Endothelial cell of umbilical vein (primary cell): Measurements from ENCODE around the gene LRP10. TPM values are rescaled to one million over a fixed set of nuclear protein-coding genes. Genes with fewer than 3 reads are reported as not detected.

ENCODE experiments used
- BruUV-seq: library from RNA; stranded (reverse); fragments of 400-500 nt; replicated peaks from 2 replicates; lab custom pipeline; 2021; lab: Mats Ljungman, UMichigan
- CTCF ChIA-PET: fragments of 300-600, 350-600 bp; sonication (Branson Sonifier 250); formaldehyde crosslinking; loops from one replicate; lab custom pipeline; 2021; ENCODE audit warnings: antibody characterized with exemption, inconsistent platforms; lab: Charles Lee
- POLR2A ChIA-PET: fragments of 300-600, 350-600 bp; sonication (Branson Sonifier 250); formaldehyde crosslinking; loops from one replicate; lab custom pipeline; 2021; ENCODE audit warnings: antibody characterized with exemption, inconsistent platforms; lab: Charles Lee
- DNase-seq: peaks from one replicate; pipeline ENCODE4 v3.0.0-alpha.2; 2011; ENCODE audit warnings: low read depth, low spot score
- FAIRE-seq: peaks from 2 replicates; lab custom pipeline; 2011; peaks lifted over from hg19 to GRCh38; lab: Jason Lieb, UNC
- H2AFZ ChIP-seq: 2 replicates; pipeline ENCODE4 v1.6.0; 2012; ENCODE audit warnings: low read depth, low read length, control low read depth, inconsistent platforms
- H3K27ac ChIP-seq: 2 replicates; pipeline ENCODE4 v1.5.1; 2011; ENCODE audit warnings: low read depth, mild to moderate bottlenecking, control low read depth, low read length, moderate library complexity; ENCODE audit not compliant: insufficient read depth
- H3K27me3 ChIP-seq, 2 experiments: 2 replicates each; pipeline versions ENCODE4 v1.6.0 to v1.6.1; 2011; ENCODE audit warnings: low read length in 2 of 2, mixed read lengths in 1 of 2; ENCODE audit not compliant: control insufficient read depth in 2 of 2, insufficient read depth in 2 of 2
- H3K36me3 ChIP-seq, 2 experiments: 2 replicates in 1 of 2; 3 replicates in 1 of 2; pipeline ENCODE4 v1.5.1; 2011; ENCODE audit warnings: low read length in 2 of 2, mild to moderate bottlenecking in 1 of 2, moderate library complexity in 1 of 2; ENCODE audit not compliant: control insufficient read depth in 2 of 2, insufficient read depth in 2 of 2; ENCODE audit errors: extremely low read depth in 1 of 2
- H3K4me1 ChIP-seq: 3 replicates; pipeline ENCODE4 v1.5.1; 2011; ENCODE audit warnings: mild to moderate bottlenecking, low read length; ENCODE audit not compliant: control insufficient read depth, insufficient read depth; ENCODE audit errors: extremely low read depth
- H3K4me2 ChIP-seq: 2 replicates; pipeline ENCODE4 v1.6.1; 2011; ENCODE audit warnings: low read length, control low read depth, mixed read lengths; ENCODE audit not compliant: insufficient read depth
- H3K4me3 ChIP-seq, 3 experiments: fragments of 200-600 bp in 1 of 3; sonication (generic), shearing (Covaris generic) in 1 of 3; replicated peaks in 1 of 3; 2 replicates each; pipeline ENCODE4 v1.5.1; 2011 to 2016; ENCODE audit warnings: control low read depth in 3 of 3, low read length in 3 of 3, mild to moderate bottlenecking in 2 of 3, inconsistent platforms in 1 of 3, low read depth in 1 of 3, moderate library complexity in 1 of 3; ENCODE audit not compliant: insufficient read depth in 1 of 3
- H3K79me2 ChIP-seq: 2 replicates; pipeline ENCODE4 v1.6.0; 2012; ENCODE audit warnings: low read length, inconsistent platforms; ENCODE audit not compliant: control insufficient read depth, insufficient read depth
- H3K9ac ChIP-seq: replicated peaks from 2 replicates; pipeline ENCODE3; 2011; ENCODE audit warnings: low read length, control low read depth; ENCODE audit not compliant: insufficient read depth; ENCODE audit errors: extremely low read depth
- H3K9me1 ChIP-seq: replicated peaks from 3 replicates; pipeline ENCODE4 v1.6.0; 2011; ENCODE audit warnings: mild to moderate bottlenecking, low read length; ENCODE audit not compliant: control insufficient read depth, insufficient read depth; ENCODE audit errors: extremely low read depth
- H3K9me3 ChIP-seq: replicated peaks from 2 replicates; pipeline ENCODE4 v1.5.1; 2012; ENCODE audit warnings: low read length, inconsistent platforms; ENCODE audit not compliant: control insufficient read depth, insufficient read depth
- H4K20me1 ChIP-seq: replicated peaks from 2 replicates; pipeline ENCODE3; 2011; ENCODE audit warnings: mild to moderate bottlenecking, low read length; ENCODE audit not compliant: control insufficient read depth, insufficient read depth; ENCODE audit errors: extremely low read depth
- EZH2 ChIP-seq: IDR thresholded peaks from 2 replicates; pipeline ENCODE4 v1.6.1; 2012; ENCODE audit warnings: borderline replicate concordance, low read depth, mild to moderate bottlenecking, moderate library complexity, low read length, inconsistent platforms; ENCODE audit not compliant: severe bottlenecking
- FOS ChIP-seq: IDR thresholded peaks from 2 replicates; pipeline ENCODE4 v1.6.1; 2011; ENCODE audit warnings: mild to moderate bottlenecking, low read length, moderate library complexity, borderline replicate concordance; ENCODE audit not compliant: insufficient read depth
- GATA2 ChIP-seq: IDR thresholded peaks from 2 replicates; pipeline ENCODE4 v1.7.0; 2011; ENCODE audit warnings: low read depth, mild to moderate bottlenecking, moderate library complexity, mixed read lengths, low read length; ENCODE audit not compliant: insufficient read length, insufficient read depth
- JUN ChIP-seq: IDR thresholded peaks from 2 replicates; pipeline ENCODE4 v1.6.1; 2011; ENCODE audit warnings: borderline replicate concordance, low read depth; ENCODE audit not compliant: insufficient read length, insufficient read depth
- MYC ChIP-seq: IDR thresholded peaks from one replicate; pipeline ENCODE4 v1.6.1; 2011; ENCODE audit warnings: mild to moderate bottlenecking, low read depth, low read length
- POLR2A ChIP-seq: IDR thresholded peaks from 2 replicates; pipeline ENCODE4 v1.6.1; 2012; ENCODE audit warnings: low read depth, mild to moderate bottlenecking, control low read depth, low read length
- POLR2AphosphoS5 ChIP-seq: IDR thresholded peaks from 2 replicates; pipeline ENCODE4 v1.6.1; 2012; ENCODE audit warnings: low read depth, mild to moderate bottlenecking, control low read depth, low read length, moderate library complexity; ENCODE audit not compliant: insufficient read depth
- dilution Hi-C: fragments of 300-500 bp; cut with MboI; formaldehyde crosslinking; loops from one replicate; pipeline ENCODE4 v1.15.0; 2019; ENCODE audit warnings: low sequenced_read_pairs; ENCODE audit not compliant: extremely low pct_ligation_motif_present
- intact Hi-C: fragments of 100-400 bp; cut with micrococcal nuclease; formaldehyde crosslinking; loops from one replicate; pipeline ENCODE4 v1.10.0; 2022
- polyA plus RNA-seq, 4 experiments: library from polyadenylated mRNA; depleted of rRNA in 3 of 4; stranded (reverse) in 3 of 4; unstranded in 1 of 4; fragments of >200 nt; gene quantifications; 2 replicates each; pipeline versions ENCODE4 v1.2.1 to v1.2.3, GENCODE V29; 2011 to 2012; ENCODE audit warnings: missing spikeins in 1 of 4
- total RNA-seq: library from RNA; stranded (reverse); gene quantifications from 2 replicates; pipeline ENCODE4 v1.2.3, GENCODE V29; 2021
- TF ChIP-seq, protein P1 (sequence below), 2 donors: IDR thresholded peaks; 1 replicate in 1 of 2; 2 replicates in 1 of 2; pipeline ENCODE4 v1.5.1; 2011; ENCODE audit warnings: low read length in 2 of 2, mild to moderate bottlenecking in 2 of 2, moderate library complexity in 2 of 2, control low read depth in 1 of 2, inconsistent platforms in 1 of 2, low read depth in 1 of 2; ENCODE audit not compliant: insufficient read depth in 1 of 2; ENCODE audit errors: extremely low read depth in 1 of 2
- TF ChIP-seq, protein P2 (sequence below): IDR thresholded peaks from 2 replicates; pipeline ENCODE4 v1.6.1; 2011; ENCODE audit not compliant: insufficient read depth, insufficient read length

Gene LRP10
- total and polyA plus RNA-seq, 2 donors (not counting 3 experiments of a cell fraction or from before 2014, with no cell fraction given) = 123 to 157 TPM

DNA sequence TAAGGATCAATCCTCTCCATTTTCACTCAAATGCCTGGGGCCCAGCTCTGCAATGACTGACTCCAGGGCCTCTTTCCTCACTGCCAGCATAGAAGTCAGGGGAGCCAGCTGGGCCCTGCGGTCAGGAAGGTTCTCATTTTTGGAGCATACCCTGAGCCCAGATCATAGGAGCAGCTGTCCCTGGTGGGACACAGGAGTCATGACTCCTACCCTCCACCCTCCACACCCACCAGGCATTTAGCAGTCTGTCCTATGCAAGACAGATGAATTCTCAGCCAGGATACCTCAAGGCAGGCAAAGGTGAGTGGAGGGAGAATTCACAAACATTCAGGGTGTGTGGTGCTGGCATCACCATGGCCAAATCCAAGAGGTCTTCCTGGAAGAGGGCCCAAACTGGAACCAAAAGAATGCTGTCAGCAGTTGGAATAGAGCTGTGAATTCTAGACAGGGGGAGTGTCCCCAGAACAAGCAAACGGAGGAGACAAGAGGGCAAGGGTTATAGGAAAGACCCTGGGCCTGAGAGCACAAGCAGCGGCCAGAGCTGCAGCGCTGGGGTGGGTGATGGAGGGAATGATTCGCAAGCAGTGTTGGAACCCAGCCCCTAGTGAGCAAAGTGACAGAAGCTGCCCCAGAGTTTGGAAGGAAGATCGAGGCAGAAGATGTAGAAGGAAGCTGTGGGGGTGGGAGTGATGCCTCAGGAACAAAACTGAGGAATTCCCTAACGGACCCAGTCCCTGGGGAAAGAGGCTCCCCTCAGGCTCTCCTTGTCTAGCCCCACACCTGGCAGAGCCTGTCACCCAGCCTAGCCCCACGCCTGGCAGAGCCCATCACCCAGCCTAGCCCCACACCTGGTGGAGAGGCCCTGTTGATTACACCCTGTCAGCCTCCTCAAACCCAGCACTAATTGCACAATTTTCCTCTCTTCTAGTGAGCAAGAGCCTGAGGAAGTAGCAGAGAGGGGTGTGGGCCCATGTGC, 7.0 kb downstream of the LRP10 start:
- no peak overlapping the region for H3K27ac ChIP-seq
- peaks cover 4% of the 10 kb centered on the region for H3K79me2 ChIP-seq
- no peak overlapping the region for H3K4me3 ChIP-seq
- H3K4me1 ChIP-seq = no peaks in the 10 kb centered on the region
- BruUV-seq = no TSS peak
- no peak overlapping the region for H3K9ac ChIP-seq
- H3K9me1 ChIP-seq = no peaks in the 10 kb centered on the region
- no peaks in the 10 kb centered on the region for H3K27me3 ChIP-seq
- ChIA-PET POLR2A (no interaction called here), CTCF (interaction anchor here (1.2 kb wide), 1 partner anchor 18 kb away, joined by 4 read pairs; no protein-coding TSS in a partner anchor)
- H4K20me1 ChIP-seq = no peaks in the 10 kb centered on the region
- intact Hi-C loops = no loop called here
- no peak for DNase-seq
- no peak for FAIRE-seq
- no peaks in the 10 kb centered on the region for H3K9me3 ChIP-seq
- H3K4me2 ChIP-seq = no peak overlapping the region
- dilution Hi-C loops = no loop called here
- H2AFZ ChIP-seq = no peak overlapping the region
- TF ChIP-seq POLR2A (peak; percentile 28), EZH2 (no peak)
- H3K36me3 ChIP-seq = peaks cover 13 to 45% of the 10 kb centered on the region in 2 experiments

DNA sequence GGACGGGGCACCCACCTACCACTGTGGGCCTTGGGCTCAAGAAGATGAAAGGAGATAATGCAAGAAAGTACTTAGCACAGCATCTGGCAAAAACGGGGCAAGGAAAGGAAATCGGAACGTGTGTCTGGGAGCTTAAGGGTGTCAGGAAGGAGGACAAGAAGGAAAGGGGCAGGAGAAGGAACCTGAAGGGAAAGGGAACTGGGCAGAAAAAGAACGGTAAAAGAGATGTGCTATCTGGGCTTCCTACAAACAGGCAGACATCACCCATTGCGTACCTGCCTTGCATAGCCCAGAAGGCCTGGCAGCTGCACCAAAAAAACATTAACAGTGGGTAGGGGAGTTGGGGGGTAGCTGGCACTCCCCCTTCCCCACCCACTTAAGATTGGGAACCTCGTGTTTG, 10.5 kb downstream of the LRP10 start:
- Histone ChIP-seq H3K4me1 (no peaks in the 10 kb centered on the region), H2AFZ (no peak overlapping the region), H4K20me1 (no peaks in the 10 kb centered on the region), H3K27me3 (no peaks in the 10 kb centered on the region), H3K9me3 (no peaks in the 10 kb centered on the region), H3K9me1 (no peaks in the 10 kb centered on the region), H3K4me3 (no peak overlapping the region), H3K4me2 (no peak overlapping the region), H3K36me3 (peaks cover 0 to 15% of the 10 kb centered on the region in 2 experiments), H3K27ac (no peak overlapping the region), H3K79me2 (no peaks in the 10 kb centered on the region), H3K9ac (no peak overlapping the region)
- no peak for DNase-seq
- TF ChIP-seq POLR2AphosphoS5 (no peak), MYC (no peak), POLR2A (no peak), EZH2 (no peak), JUN (no peak), GATA2 (no peak), FOS (no peak)
- TF ChIP-seq, protein P1, sequence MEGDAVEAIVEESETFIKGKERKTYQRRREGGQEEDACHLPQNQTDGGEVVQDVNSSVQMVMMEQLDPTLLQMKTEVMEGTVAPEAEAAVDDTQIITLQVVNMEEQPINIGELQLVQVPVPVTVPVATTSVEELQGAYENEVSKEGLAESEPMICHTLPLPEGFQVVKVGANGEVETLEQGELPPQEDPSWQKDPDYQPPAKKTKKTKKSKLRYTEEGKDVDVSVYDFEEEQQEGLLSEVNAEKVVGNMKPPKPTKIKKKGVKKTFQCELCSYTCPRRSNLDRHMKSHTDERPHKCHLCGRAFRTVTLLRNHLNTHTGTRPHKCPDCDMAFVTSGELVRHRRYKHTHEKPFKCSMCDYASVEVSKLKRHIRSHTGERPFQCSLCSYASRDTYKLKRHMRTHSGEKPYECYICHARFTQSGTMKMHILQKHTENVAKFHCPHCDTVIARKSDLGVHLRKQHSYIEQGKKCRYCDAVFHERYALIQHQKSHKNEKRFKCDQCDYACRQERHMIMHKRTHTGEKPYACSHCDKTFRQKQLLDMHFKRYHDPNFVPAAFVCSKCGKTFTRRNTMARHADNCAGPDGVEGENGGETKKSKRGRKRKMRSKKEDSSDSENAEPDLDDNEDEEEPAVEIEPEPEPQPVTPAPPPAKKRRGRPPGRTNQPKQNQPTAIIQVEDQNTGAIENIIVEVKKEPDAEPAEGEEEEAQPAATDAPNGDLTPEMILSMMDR (IDR thresholded peaks at IDR 0.05; ENCODE audit: extremely low read depth in 1 of 2, insufficient read depth in 1 of 2, low read depth in 1 of 2, low read length in 2 of 2) = no peak
- TF ChIP-seq, protein P2, sequence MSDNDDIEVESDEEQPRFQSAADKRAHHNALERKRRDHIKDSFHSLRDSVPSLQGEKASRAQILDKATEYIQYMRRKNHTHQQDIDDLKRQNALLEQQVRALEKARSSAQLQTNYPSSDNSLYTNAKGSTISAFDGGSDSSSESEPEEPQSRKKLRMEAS = no peak
- dilution Hi-C loops (no loop called here), intact Hi-C loops (no loop called here)
- BruUV-seq = no TSS peak
- ChIA-PET POLR2A (interaction anchor here (1.4 kb wide), 1 partner anchor 59 kb away, joined by 3 read pairs; no protein-coding TSS in a partner anchor), CTCF (interaction anchor here (0.8 to 11.4 kb wide), 7 partner anchors 9 to 37 kb away, joined by 3 to 80 read pairs (median 4); partner anchors contain the start of genes LRP10 and RBM23)
- no peak for FAIRE-seq
